Superior temporal gyrus (tissue), 1 donor: ENCODE results near the gene ARPC2.
"Not testable (repeated sequence)": the region's sequence is repeated elsewhere in the genome, so short reads cannot be mapped to it uniquely, and the experiment has no call there.

Experiments
- DNase-seq: peaks from one replicate; pipeline ENCODE4 v3.0.0-alpha.2; 2016; ENCODE audit errors: extremely low spot score

Gene ARPC2

DNA sequence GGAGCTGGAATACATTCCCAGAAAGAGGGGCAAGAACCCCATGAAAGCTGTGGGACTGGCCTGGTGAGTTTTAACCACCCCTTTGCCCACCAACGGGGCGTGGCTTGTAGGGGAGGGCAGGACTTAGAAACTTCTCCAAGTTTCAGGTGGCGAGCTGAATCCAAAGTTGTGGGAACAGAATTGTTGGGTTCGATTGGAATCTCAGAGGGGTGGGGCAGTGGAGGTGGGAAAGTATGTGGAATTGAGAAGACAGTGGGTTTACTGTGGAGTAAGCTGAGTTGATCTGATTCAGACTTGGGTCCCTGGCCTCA, 54.5 kb downstream of the ARPC2 start:
- no peak for DNase-seq

DNA sequence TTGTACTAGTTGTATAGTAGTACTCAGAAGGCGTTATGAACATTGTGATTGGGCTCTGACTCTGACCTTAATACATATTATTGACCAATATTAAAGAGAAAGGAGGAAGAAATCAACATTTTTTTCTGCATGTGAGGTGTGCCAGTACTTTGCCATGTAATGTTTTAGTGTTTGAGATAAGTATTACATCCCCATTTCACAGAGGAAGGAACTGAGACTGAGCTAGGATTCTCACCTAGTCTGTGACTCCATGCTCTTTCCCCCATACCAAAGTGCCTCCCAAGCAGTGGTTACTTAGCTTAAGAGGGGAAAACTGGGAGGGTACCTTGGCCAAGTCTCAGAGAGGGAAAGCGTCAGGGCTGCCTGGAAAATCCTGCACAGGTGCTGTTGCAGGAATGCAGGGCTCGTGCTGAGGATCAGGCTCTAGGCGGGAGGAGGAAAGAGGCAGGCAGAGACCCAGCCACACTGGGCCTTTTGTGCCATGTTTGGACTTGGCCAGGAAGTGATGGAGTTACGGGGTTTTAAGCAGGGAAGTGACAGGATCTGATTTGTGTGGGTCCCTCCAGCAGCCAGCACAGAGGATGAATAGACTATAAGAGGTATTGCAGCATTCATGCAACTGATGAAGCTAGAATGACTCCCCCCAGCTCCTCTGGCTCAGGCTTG, 55.0 kb downstream of the ARPC2 start:
- DNase-seq: peak; percentile 14

DNA sequence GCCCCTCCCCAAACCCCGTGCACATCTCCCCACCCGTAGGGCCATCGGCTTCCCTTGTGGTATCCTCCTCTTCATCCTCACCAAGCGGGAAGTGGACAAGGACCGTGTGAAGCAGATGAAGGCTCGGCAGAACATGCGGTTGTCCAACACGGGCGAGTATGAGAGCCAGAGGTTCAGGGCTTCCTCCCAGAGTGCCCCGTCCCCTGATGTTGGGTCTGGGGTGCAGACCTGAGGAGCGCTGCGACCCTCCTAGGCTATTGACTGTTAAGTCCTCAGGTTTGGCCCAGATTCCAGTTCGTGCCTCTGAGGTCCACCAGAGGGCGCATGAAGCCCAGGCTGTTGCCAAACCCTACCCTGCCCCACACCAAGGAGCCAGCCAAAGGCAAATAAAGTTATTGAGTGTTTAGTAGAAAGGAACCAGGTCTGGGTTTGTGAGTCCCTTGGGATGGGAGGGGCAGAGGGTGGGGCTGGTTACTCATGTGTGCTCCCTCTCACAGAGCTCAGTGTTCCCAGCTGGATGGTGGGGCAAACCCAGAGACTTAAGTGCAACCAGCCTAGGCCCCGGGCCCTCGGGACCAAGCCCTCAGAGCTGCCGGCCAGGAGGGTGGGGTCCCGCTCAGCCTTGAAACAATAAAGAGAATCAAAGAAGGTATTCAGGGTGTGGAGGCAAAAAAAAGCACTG, 55.7 kb downstream of the ARPC2 start:
- DNase-seq: peak; percentile 92

DNA sequence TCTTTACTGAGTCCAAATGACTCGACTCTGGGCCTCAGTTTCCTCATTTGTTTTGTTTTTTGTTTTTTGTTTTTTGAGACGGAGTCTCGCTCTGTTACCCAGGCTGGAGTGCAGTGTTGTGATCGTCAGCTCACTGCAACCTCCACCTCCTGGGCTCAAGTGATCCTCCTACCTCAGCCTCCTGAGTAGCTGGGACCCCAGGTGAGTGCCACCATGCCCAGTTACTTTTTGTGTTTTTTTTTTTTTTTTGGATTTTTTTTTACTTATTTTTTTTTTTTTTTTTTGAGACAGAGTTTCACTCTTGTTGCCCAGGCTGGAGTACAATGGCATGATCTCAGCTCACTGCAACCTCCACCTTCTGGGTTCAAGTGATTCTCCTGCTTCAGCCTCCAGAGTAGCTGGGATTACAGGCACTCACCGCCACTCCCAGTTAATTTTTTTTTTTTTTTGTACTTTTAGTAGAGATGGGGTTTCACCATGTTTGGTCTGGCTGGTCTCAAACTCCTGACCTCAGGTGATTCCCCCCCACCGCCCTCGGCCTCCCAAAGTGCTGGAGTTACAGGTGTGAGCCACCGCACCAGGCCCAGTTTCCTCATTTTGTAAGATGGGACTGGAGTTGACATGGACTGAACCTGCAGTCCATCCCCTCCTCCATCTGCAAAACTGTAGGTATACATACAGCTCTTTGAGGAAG, 56.4 kb downstream of the ARPC2 start:
- not testable (repeated sequence) for DNase-seq

DNA sequence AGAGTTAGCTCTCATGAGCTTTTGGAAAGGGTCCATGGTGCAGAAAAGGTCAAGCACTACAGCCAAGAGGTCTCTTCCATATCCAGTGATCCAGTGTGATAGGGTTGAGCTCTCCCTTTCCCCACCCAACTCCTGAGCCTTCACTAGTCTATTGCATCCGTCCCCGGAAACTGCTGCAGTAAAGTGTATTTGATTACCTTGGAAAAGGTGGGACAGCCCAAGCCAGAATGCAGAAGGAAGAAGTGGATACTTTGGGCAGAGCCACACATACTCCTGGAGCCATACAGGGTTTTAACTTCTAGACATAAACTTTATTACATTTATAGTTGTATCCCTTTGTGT, 56.9 kb downstream of the ARPC2 start:
- no peak for DNase-seq

DNA sequence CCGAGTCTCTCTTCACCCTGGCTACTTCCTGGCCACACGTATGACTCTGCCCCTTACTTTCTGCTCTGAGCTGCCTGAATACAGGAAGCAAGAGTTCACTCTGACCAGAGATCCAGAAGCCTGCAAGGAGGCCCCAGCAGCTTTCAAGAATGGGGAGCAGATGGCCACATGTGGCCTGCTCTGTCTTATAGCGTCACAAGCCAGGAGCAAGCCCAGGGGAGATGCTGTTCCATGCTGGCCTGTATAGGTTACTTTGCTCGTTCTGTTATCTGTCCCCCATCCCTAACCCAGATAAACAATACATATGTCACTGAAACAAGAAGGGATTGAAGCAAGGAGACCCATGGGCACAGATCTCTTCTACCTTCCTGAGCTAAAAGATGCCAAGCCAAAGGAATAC, 57.6 kb downstream of the ARPC2 start:
- DNase-seq: no peak

DNA sequence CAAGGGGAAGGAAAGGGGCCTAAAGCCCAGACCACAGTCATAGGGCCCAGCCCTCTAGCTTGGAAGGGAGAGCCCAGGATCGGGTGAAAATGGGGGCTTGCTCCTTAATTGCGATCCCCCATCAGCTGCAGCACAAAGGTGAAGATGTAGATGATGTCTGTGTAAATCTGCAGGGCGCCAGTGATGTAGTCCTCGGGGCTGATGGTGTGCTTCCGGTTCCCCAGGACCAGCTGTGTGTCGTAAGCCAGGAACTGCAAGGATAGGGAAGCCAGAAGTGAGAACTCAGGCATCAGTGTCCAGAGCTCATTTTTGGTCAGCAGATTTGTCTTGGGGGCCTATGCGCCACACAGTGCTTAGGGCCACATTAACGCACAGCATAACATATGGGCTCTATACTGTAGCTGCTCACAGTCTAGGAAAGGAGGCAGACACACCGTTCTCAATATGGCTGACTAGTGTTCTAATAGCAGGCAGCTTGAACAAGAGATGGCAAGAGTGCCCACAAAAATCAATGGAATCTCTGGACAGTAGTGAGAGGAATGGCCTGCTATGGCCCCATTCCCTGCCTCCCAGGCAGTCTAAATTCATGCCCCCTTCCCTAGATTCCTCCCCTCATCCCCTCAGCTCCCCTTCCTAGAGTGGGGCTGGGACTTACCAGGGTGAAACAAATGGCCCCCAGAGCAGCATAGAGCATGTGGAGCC, 58.5 kb downstream of the ARPC2 start:
- no peak for DNase-seq

DNA sequence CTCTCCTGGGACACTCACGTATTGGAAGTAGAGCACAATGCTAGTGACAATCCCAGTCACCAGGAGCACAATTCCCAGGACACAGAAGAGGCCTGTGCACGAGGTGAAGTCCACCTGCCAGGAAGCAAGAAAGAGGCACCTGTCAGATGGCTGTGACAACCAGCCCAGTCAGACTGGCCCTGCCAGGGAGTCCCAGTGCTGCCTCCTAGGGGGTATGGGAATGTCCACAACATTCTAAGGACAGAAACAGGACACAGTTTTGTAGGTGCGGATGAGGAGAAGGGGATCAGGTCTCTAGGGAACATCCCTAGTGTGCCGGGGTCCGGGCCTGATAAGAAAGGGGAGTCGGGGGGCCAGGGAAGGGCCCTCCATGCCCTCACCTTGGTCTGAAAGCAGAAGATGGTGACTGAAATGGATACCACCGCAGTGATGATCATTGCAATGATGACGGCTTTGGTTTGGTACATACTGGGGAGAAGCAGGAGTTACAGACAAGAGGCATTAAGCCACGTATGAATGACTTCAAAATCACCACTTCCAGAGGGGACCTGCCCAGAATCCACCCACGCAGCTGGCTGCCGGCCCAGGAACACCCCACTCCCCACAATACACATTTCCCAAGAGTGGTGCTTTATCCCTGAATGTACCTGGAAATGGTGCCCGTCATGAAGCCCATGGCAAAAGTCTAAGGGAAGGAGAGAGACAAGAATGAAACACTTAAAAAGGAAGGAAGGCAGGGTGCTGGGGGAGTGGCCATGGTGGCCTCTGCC, 60.2 kb downstream of the ARPC2 start:
- no peak for DNase-seq

DNA sequence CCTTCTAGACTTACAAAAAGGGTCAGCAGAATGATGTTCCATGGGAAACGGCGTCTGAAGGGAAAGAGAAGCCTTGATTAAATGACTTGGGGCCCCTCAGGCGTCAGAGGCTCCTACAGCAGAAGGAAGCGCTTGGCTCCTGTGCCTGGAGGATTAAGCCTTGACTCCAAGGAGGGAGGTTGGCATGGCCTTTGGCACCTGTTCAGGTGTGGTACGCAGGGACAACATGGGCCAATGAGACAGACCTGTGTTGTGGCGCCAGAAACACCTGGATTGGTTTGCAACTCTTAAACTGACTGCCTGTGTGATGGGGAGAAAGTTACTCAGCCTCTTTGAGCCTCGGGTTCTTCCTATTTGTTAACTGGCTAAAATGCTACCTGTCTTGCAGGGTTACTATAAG, 60.9 kb downstream of the ARPC2 start:
- no peak for DNase-seq

DNA sequence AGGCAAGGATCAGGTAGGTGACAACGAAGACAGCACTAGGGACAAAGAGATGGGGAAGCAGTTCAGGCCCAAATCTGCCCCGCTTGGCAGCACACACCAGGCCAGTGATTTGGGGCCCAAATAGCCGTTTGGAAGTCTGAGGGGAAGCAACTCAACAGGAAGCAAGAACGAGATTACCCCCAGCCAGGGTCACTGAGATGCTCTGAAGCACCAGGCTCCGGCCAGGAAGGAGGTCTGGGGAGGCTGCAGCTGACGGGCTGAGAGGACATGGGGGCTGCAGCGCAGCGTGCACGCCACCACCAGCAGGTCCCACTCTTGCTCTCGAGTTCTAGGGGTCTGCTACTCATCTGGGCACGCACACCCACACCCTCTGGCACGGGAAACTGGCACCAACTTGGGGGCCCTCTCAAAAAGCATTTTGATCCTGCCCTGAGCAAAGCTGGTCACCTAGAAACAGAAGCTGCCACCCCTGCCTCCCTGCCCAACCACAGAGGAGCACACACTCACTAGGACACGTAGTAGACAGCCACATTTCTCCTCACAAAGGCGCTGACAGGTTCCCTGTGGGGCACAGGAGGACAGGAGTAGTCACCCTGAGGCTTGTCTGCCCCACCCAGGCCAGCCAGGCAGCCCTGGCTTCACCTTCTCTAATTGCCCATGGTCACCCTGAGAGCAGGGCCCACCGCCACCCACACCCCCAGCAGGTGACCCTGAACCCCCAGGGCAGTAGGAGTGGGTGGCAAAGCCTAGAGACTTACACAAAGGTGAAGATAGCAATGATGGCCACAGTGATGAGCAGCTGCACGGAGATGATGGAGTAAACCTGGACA, 61.8 kb downstream of the ARPC2 start:
- DNase-seq: no peak

DNA sequence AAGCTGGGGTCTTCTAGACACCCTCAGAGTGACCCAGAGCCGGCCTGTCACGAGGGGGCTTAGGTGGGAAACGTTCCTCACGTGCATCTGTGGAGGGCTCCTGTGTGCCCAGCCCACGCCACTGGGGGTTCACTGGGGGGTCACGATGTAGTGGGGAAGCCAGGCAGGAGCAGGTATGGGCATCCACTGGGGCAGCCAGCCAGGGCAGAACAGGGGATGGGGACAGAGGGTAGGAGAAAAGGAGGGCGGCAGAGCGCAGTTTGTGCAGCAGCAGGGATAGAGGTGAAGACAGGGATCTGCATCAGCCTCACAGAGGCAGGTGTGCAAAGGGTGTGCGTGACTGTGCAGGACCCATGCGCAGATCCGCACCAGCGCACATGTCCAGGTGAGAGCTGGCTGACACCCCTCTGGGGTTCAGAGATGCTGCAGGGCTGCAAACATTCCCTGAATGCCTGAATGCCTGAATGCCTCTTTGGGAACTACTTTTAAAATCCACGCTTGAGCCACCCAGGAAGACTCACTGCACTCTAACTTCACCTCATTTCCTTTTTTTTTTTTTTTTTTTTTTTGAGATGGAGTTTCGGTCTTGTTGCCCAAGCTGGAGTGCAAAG, 63.4 kb downstream of the ARPC2 start:
- no peak for DNase-seq

DNA sequence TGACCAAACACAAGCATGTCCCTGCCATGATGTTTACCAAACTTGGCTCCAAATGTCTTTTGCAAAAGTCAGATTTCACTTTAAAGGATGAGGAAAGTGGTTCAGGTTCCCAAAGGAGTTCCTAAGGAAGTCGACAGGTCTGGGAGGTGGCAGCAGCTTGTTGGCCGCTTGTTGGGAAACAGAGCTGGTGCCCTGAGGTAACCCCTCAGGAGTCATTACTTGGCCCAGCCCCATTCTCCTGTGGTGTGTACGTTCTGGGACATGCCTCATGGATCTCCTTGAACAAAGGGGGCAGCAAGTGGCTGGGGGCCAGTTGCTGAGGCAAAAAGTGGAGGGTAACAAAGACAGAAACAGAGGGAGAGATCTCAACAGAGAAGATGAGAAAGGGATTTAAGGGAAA, 64.5 kb downstream of the ARPC2 start:
- no peak for DNase-seq

DNA sequence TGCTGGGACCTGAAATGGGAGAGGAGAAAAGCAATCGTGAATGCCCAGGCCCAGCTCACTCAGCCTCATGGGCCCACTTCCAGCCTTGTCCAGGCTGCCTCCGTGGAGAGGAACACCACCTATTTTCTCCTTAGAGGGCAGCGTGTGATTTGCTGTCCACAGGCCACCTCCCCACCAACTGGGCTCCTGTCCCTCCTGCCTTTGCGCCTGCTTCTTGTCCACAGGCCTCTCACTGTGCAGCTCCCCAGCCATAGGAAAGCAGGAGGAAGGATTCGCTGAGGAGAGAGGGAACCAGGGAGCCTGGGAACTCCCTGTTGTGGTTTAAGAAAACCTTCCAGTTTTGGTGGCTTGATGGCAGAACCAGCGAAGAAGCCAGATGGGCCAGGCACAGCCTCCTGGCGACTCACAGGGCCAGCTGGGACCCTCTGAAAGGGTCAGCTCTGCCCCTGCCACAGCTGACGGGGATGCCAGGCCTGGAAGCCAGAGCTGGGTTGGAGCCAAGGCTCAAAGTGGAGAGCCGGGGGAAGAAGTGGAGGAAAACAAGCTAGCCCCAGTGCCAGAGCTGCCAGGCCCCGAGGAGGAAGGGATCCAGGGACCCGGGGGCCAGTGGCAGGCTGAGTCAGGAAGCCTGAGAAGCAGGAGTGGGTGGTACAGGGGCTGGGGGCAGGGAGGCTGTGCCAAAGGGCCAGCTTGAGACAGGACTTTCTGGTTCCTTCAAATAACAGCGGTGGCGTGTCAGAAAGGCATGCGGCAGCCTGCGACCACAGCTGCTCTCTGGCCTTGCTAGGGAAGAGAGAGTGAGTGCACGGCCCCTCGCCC, 65.4 kb downstream of the ARPC2 start:
- DNase-seq: peak; percentile 54

DNA sequence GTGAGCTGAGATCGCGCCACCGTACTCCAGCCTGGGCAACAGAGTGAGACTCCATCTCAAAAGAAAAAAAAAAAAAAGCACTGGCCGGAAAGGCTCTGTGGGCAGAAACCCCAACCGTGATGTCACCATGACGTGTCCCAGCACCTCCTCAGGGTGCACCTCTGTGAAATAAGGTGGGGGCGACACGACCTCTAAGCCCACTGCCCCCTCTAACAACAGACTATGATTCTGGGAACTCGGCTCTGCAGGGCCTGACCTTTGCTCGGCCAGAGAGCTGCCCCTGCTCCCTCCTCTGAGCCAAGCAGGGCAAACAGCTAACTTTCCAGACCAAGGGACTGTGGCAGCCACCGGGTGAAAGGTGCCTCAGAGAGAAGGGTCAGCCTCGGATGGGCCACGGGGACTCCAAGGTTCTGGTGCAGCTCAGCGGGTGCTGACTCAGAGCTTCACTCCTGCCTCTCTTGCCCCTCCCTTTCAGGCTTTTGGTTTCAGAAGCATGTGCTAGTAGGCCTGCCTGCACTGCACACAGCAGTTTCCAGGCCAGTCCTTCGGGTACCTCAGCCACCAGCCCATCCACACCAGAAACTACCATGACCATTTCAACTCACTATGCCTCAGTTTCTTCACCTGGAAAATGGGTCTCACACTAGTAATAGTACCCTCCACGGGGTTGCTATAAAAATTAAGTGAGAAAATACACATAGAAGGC, 67.3 kb downstream of the ARPC2 start:
- DNase-seq: no peak

DNA sequence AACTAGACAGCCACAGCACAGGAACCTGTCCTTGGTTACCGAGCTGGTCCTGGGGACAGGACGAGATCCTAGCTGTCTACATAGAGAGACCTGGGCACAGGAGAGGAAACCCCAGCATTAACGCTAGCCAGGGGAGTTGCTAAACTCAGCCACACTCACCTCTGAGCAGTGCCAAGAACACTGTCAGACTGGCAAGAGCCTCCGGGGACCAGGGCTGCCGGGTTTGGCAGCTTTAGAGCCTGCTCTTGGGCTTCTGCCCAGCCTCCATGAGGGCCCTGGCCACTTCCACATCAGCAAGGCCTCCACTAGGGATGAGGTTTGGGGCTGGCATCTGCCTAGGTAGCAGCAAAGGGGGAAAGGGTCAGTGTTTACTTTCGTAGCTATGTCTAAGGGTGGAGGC, 68.6 kb downstream of the ARPC2 start:
- DNase-seq: peak; percentile 46

DNA sequence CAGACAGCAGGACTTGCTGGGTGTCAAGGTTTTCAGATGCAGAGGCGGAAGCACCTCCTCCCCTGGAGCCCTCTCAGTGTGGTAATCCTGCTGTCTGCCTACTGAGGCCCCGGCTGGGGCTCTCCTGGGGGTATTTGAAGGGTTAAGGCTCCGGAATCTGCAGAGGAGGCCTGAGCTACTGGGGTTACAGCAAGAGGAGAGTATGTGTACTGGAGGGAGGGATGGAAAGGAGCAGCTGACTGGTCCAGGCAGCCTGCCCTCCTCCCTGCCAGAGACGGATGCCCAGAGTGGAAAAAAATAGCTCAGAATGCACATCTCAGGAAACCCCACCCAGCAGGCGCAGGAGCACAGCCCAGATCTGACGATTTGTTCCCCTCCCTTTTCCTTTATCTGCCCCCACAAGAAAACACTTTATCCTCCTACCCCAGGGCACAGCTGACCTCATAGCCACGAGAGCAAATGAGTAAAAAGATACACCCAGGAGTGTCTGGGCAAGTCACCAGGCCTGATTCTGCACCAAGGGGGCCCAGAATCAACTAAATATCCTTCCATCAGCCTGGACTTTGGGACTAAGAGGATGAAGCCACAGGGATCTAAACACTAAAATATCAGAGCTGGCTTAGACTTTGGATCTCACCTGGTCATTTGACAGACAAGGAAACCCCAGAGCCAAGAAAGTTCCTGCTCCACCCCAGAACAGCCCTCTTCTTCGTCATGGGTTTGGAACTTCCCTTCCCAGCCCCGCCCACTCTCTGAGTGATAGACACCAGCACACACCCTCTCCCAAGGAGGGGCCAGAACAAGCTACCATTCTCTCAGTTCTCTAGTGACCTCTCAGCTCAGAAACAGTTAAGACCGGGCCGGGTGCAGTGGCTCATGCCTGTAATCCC, 69.8 kb downstream of the ARPC2 start:
- peak; percentile 93 for DNase-seq

DNA sequence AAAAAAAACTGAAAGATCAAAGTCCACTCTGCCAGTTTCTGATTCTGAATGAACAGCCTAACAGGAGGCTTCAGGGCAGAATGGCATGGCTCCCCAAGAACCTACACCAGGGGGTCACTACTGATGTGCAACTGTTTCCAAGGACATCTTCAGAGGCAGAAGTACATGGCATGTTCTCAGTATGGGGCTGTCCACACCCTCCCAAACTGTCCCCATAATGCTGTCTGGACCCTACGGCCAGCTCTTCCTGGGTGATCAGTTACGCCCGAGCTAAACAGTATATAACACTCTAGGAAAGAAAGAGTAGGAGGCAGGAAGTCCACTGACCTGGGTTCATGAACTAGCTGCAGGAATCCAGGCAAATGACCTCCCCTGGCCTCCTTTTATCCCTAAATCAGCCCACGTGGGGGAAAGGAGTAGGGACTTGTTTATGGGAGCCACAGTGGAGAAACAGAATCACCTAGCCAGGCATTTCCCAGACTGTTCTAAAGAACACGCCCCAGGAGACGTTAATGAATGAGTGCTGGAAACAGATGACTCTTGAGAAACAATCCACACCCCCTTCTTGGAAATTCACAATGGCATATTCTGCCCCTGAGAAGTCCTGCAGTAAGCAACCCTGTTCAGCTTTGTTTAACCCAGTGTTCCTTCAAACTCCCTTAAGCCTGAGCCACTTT, 72.8 kb downstream of the ARPC2 start:
- peak; percentile 18 for DNase-seq
